Loucy (cell line): ENCODE results near the gene CTIF.

ENCODE experiments used
- CTCF ChIP-seq: fragments of 200-600 bp; sonication (generic); conservative IDR thresholded peaks from 2 replicates; pipeline ENCODE4 v1.5.1; 2014; ENCODE audit warnings: mild to moderate bottlenecking, antibody characterized with exemption, low read length
- EZH2phosphoT487 ChIP-seq: fragments of 200-600 bp; IDR thresholded peaks from 2 replicates; pipeline ENCODE4 v1.6.1; 2018; ENCODE audit warnings: antibody characterized with exemption, mild to moderate bottlenecking, moderate library complexity, borderline replicate concordance

- no peak for TF ChIP-seq CTCF
- no peak for TF ChIP-seq EZH2phosphoT487
These were observed 275.1 kb downstream of the CTIF start for GRCh38 chr18:48813833-48814489.
